Kidney (tissue), 14 donors: ENCODE data around the gene DPP3. TPM values are rescaled to one million over a fixed set of nuclear protein-coding genes. Genes with fewer than 3 reads are reported as not detected.

Experiments
- DNase-seq, 5 donors: peaks; one replicate each; pipeline ENCODE4 v3.0.0-alpha.2; 2013 to 2020
- FAIRE-seq: peaks from 2 replicates; lab custom pipeline; 2012; peaks lifted over from hg19 to GRCh38; lab: Jason Lieb, UNC
- H3K27ac ChIP-seq, 2 donors: one replicate each; pipeline ENCODE4 v1.7.0; 2013; ENCODE audit warnings: low read depth in 2 of 2, low read length in 2 of 2, inconsistent platforms in 1 of 2
- H3K27me3 ChIP-seq: one replicate; pipeline ENCODE4 v1.7.1; 2013; ENCODE audit warnings: low read length, inconsistent platforms; ENCODE audit not compliant: control insufficient read depth, insufficient read depth
- H3K36me3 ChIP-seq, 3 donors: one replicate each; pipeline versions ENCODE4 v1.7.0 to v1.7.1; 2013; ENCODE audit warnings: low read length in 3 of 3, control low read depth in 1 of 3, inconsistent platforms in 1 of 3; ENCODE audit not compliant: insufficient read depth in 3 of 3, control insufficient read depth in 2 of 3
- H3K4me1 ChIP-seq, 3 donors: one replicate each; pipeline versions ENCODE4 v1.7.0 to v1.7.1; 2013; ENCODE audit warnings: low read length in 3 of 3, inconsistent platforms in 1 of 3, low read depth in 1 of 3; ENCODE audit not compliant: control insufficient read depth in 2 of 3, insufficient read depth in 2 of 3
- H3K4me3 ChIP-seq, 3 donors: one replicate each; pipeline versions ENCODE4 v1.7.0 to v1.8.1; 2013; ENCODE audit warnings: low read length in 3 of 3, control low read depth in 1 of 3, inconsistent platforms in 1 of 3
- H3K9ac ChIP-seq, 3 donors: one replicate each; pipeline versions ENCODE4 v1.7.0 to v1.7.1; 2013; ENCODE audit warnings: low read length in 3 of 3, control low read depth in 1 of 3, inconsistent platforms in 1 of 3
- H3K9me3 ChIP-seq, 3 donors: one replicate each; pipeline versions ENCODE4 v1.7.0 to v1.7.1; 2013; ENCODE audit warnings: low read length in 3 of 3, control low read depth in 1 of 3, inconsistent platforms in 1 of 3; ENCODE audit not compliant: control insufficient read depth in 2 of 3, insufficient read depth in 1 of 3
- CTCF ChIP-seq: IDR thresholded peaks from 3 replicates; pipeline ENCODE4 v1.5.1; 2012; ENCODE audit warnings: mild to moderate bottlenecking, moderate library complexity, borderline replicate concordance; ENCODE audit not compliant: insufficient read depth; ENCODE audit errors: extremely low read depth
- intact Hi-C: fragments of 100-400 bp; cut with DNase I; formaldehyde crosslinking; loops from one replicate; pipeline ENCODE4 v1.11.1; 2022
- polyA plus RNA-seq: library from polyadenylated mRNA; stranded (reverse); fragments of 350-450 nt; fragmentation: Illumina TruSeq; extraction: RNeasy Lipid Tissue Mini Kit (QIAGEN cat#74804); gene quantifications from one replicate; pipeline ENCODE4 v1.2.3, GENCODE V29; 2014; ENCODE audit warnings: low read depth, low replicate concordance; ENCODE audit not compliant: insufficient read depth
- total RNA-seq: library from RNA; stranded (reverse); fragmentation: NEBNext Ultra II Directional; extraction: Animal tissue kit (Norgen Biotek cat#: 25700); gene quantifications from one replicate; pipeline ENCODE4 v1.2.1, GENCODE V29; 2021
- donor health status: control.
- donor health status: control.
- donor health status: control.
- donor health status: control.
- donor health status: control.
- donor health status: DM: yes; HTN: yes; CAD: no.
- donor health status: Normal renal cell carcinoma (clear cell type).

The DPP3 gene
- total and polyA plus RNA-seq, 2 donors from 2014 or later: 32.9 to 41.7 TPM

GRCh38 chr11:66497206-66497605 is 17.0 kb downstream of the DPP3 start:
- no peak for DNase-seq
- H3K27ac ChIP-seq: no peak overlapping the region
- no peak overlapping the region for H3K9ac ChIP-seq
- FAIRE-seq: no peak
- peaks cover 0 to 4% (median 0%) of the 10 kb centered on the region in 3 donors for H3K36me3 ChIP-seq
- no peaks in the 10 kb centered on the region for H3K27me3 ChIP-seq
- intact Hi-C loops: no loop called here
- no peaks in the 10 kb centered on the region for H3K9me3 ChIP-seq
- TF ChIP-seq CTCF: no peak
- H3K4me3 ChIP-seq: no peak overlapping the region
- peaks cover 0 to 5% (median 0%) of the 10 kb centered on the region in 3 donors for H3K4me1 ChIP-seq

GRCh38 chr11:66498506-66498905 is 18.3 kb downstream of the DPP3 start:
- H3K9ac ChIP-seq: no peak overlapping the region
- peaks cover 0 to 3% (median 0%) of the 10 kb centered on the region in 3 donors for H3K36me3 ChIP-seq
- DNase-seq: no peak
- H3K27me3 ChIP-seq: no peaks in the 10 kb centered on the region
- intact Hi-C loops: no loop called here
- H3K27ac ChIP-seq: no peak overlapping the region
- H3K4me3 ChIP-seq: no peak overlapping the region
- FAIRE-seq: no peak
- no peaks in the 10 kb centered on the region for H3K9me3 ChIP-seq
- no peak for TF ChIP-seq CTCF
- H3K4me1 ChIP-seq: peaks cover 0 to under 1% (median 0%) of the 10 kb centered on the region in 3 donors

- Histone ChIP-seq H3K27ac (no peak overlapping the region), H3K9me3 (no peaks in the 10 kb centered on the region), H3K9ac (no peak overlapping the region), H3K4me1 (peaks cover 0 to 3% (median 3%) of the 10 kb centered on the region in 3 donors), H3K4me3 (no peak overlapping the region), H3K36me3 (peaks cover 0 to 7% (median 1%) of the 10 kb centered on the region in 3 donors), H3K27me3 (no peaks in the 10 kb centered on the region)
- FAIRE-seq (no peak), DNase-seq (no peak)
- no peak for TF ChIP-seq CTCF
- intact Hi-C loops: no loop called here
These were observed 25.1 kb downstream of the DPP3 start for GRCh38 chr11:66505276-66505816.

DNA sequence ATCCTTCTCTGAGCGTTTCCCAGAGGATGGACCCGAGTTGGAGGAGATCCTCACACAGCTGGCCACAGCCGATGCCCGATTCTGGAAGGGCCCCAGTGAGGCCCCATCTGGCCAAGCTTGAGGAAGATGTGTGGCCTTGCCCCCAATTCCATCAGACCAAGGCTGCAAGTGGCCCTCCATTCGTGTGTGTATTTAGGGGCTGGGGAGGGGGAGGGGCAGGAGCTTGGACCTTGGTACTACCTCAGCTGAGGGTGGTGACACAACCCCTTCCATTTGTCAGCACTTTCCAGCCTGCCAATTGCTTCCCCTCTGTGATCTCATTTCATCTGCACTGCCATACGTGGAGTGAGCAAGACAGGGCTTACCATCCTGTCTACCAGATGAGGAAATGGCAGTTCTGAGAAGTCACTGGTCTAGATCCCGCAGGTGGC is 28.9 kb downstream of the DPP3 start:
- peaks cover 0 to 11% (median 8%) of the 10 kb centered on the region in 3 donors for H3K4me1 ChIP-seq
- FAIRE-seq (no peak), DNase-seq (no peak)
- no peak for TF ChIP-seq CTCF
- intact Hi-C loops: no loop called here
- H3K4me3 ChIP-seq: no peak overlapping the region
- no peak overlapping the region for H3K9ac ChIP-seq
- H3K27ac ChIP-seq: no peak overlapping the region
- peaks cover 0 to 7% (median 5%) of the 10 kb centered on the region in 3 donors for H3K36me3 ChIP-seq
- no peaks in the 10 kb centered on the region for H3K9me3 ChIP-seq
- no peaks in the 10 kb centered on the region for H3K27me3 ChIP-seq
